MCF 10A (cell line): ENCODE results near the gene DDIAS. TPM values are rescaled to one million over a fixed set of nuclear protein-coding genes. Genes with fewer than 3 reads are reported as not detected.
"Not testable (repeated sequence)": the region's sequence is repeated elsewhere in the genome, so short reads cannot be mapped to it uniquely, and the experiment has no call there.

Source experiments
- BruUV-seq: library from RNA; stranded (reverse); fragments of 400-500 nt; replicated peaks from 2 replicates; lab custom pipeline; 2021; lab: Mats Ljungman, UMichigan
- CTCF ChIA-PET: fragments of 300-600 bp; sonication (Branson Sonifier 250); formaldehyde crosslinking; extraction: SDS; loops from one replicate; lab custom pipeline; 2021; ENCODE audit warnings: antibody characterized with exemption, inconsistent platforms; lab: Yijun Ruan, JAX
- POLR2A ChIA-PET: fragments of 300-600, 350-650 bp; sonication (Branson Sonifier 250); formaldehyde crosslinking; extraction: SDS; loops from one replicate; lab custom pipeline; 2020; ENCODE audit warnings: antibody characterized with exemption, inconsistent platforms; lab: Yijun Ruan, JAX
- DNase-seq: peaks from one replicate; pipeline ENCODE4 v3.0.0-alpha.2; 2018; ENCODE audit not compliant: unreplicated experiment
- H3K27ac Mint-ChIP-seq: one replicate; pipeline ENCODE4 v1.8.0; 2022; ENCODE audit warnings: mild to moderate bottlenecking, low read depth, mixed read lengths; ENCODE audit not compliant: unreplicated experiment
- H3K27me3 Mint-ChIP-seq: one replicate; pipeline ENCODE4 v1.8.0; 2022; ENCODE audit warnings: mixed read lengths; ENCODE audit not compliant: insufficient read depth, unreplicated experiment
- H3K36me3 Mint-ChIP-seq: one replicate; pipeline ENCODE4 v1.8.0; 2022; ENCODE audit warnings: mild to moderate bottlenecking, moderate library complexity, mixed read lengths; ENCODE audit not compliant: insufficient read depth, unreplicated experiment
- H3K4me1 Mint-ChIP-seq: one replicate; pipeline ENCODE4 v1.8.0; 2022; ENCODE audit warnings: mixed read lengths; ENCODE audit not compliant: insufficient read depth, unreplicated experiment
- H3K4me3 Mint-ChIP-seq: one replicate; pipeline ENCODE4 v1.8.0; 2022; ENCODE audit warnings: mild to moderate bottlenecking, moderate library complexity, mixed read lengths; ENCODE audit not compliant: unreplicated experiment
- H3K9me3 Mint-ChIP-seq: one replicate; pipeline ENCODE4 v1.8.0; 2022; ENCODE audit warnings: mixed read lengths; ENCODE audit not compliant: unreplicated experiment
- intact Hi-C: fragments of 100-400 bp; cut with micrococcal nuclease; formaldehyde crosslinking; loops from 2 replicates; pipeline ENCODE4 v1.14.1; 2022
- total RNA-seq: library from RNA; stranded (reverse); gene quantifications from 2 replicates; pipeline ENCODE4 v1.2.3, GENCODE V29; 2022
- TF ChIP-seq, protein P1 (sequence below): fragments of 200-600 bp; IDR thresholded peaks from one replicate; pipeline ENCODE4 v1.8.0; 2022; ENCODE audit warnings: antibody characterized with exemption, mild to moderate bottlenecking; ENCODE audit not compliant: unreplicated experiment

Gene DDIAS
- total RNA-seq, 1 experiment from 2014 or later: 7.7 TPM

DNA sequence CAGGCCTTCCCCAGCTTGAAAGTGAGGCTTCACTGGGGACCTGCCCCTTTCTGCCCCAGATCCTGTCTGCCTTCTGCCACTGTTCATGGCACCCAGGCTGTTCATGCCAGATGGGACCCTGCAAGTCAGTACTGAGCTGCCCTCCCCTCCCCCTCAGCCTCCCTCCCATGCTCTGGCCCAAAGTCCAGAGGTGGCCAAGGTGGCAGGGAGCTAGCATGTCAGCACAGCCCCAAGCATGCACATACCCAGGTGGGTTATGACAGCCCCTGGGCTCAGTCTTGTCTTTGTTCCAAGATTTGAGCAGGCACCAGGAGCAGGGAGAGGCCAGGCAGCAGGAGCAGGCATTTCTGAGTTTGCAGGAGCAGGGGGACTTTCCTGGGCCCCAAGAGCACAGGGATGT, 44.1 kb downstream of the DDIAS start:
- no TSS peak for BruUV-seq
- no peak for DNase-seq
- Mint-ChIP-seq H3K27ac (no peak overlapping the region), H3K36me3 (no peaks in the 10 kb centered on the region), H3K4me1 (no peaks in the 10 kb centered on the region), H3K27me3 (no peaks in the 10 kb centered on the region), H3K9me3 (no peaks in the 10 kb centered on the region), H3K4me3 (no peak overlapping the region)
- intact Hi-C loops: no loop called here
- POLR2A ChIA-PET: no interaction called here
- TF ChIP-seq, protein P1, sequence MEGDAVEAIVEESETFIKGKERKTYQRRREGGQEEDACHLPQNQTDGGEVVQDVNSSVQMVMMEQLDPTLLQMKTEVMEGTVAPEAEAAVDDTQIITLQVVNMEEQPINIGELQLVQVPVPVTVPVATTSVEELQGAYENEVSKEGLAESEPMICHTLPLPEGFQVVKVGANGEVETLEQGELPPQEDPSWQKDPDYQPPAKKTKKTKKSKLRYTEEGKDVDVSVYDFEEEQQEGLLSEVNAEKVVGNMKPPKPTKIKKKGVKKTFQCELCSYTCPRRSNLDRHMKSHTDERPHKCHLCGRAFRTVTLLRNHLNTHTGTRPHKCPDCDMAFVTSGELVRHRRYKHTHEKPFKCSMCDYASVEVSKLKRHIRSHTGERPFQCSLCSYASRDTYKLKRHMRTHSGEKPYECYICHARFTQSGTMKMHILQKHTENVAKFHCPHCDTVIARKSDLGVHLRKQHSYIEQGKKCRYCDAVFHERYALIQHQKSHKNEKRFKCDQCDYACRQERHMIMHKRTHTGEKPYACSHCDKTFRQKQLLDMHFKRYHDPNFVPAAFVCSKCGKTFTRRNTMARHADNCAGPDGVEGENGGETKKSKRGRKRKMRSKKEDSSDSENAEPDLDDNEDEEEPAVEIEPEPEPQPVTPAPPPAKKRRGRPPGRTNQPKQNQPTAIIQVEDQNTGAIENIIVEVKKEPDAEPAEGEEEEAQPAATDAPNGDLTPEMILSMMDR: no peak
- CTCF ChIA-PET: interaction anchor here (1.3 kb wide), 1 partner anchor 15 kb away, joined by 3 read pairs; no protein-coding TSS in a partner anchor

DNA sequence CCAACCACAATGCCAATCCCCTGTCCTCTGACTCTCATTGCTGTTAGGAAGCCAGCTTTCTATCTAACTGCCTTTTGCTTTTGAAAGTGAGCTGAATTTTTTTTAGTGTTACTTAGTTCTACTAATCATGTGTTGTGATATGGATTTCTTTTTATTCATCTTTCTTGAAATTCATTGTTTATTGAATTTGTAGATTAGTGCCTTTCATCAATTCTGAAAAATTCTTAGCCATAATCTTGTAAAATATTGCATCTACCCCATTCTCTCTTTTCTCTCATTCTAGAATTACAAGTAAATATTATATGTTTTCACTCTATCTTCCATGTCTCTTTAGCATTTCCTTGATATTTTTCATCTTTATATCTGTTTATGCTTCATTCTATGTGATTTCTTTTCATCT, 47.8 kb downstream of the DDIAS start:
- ChIA-PET POLR2A (interaction anchor here (0.5 kb wide), 1 partner anchor 170 kb away, joined by 3 read pairs; no protein-coding TSS in a partner anchor), CTCF (interaction anchor here (0.6 kb wide), 1 partner anchor 115 kb away, joined by 3 read pairs; no protein-coding TSS in a partner anchor)
- H3K36me3 Mint-ChIP-seq: no peaks in the 10 kb centered on the region
- BruUV-seq: no TSS peak
- H3K9me3 Mint-ChIP-seq: no peaks in the 10 kb centered on the region
- no peak overlapping the region for H3K27ac Mint-ChIP-seq
- intact Hi-C loops: no loop called here
- H3K27me3 Mint-ChIP-seq: no peaks in the 10 kb centered on the region
- H3K4me1 Mint-ChIP-seq: peaks cover 5% of the 10 kb centered on the region
- TF ChIP-seq, protein P1: no peak
- DNase-seq: no peak
- no peak overlapping the region for H3K4me3 Mint-ChIP-seq

DNA sequence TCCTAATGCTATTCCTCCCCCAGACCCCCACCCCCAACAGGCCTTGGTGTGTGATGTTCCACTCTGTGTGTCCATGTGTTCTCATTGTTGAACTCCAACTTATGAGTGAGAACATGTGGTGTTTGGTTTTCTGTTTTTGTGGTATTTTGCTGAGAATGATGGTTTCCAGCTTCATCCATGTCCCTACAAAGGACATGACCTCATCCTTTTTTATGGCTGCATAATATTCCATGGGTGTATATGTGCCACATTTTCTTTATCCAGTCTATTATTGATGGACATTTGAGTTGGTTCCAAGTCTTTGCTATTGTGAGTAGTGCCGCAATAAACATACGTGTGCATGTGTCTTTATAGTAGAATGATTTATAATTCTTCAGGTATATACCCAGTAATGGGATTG, 49.0 kb downstream of the DDIAS start:
- BruUV-seq, H3K27me3 Mint-ChIP-seq, POLR2A ChIA-PET, H3K27ac Mint-ChIP-seq, H3K9me3 Mint-ChIP-seq, H3K36me3 Mint-ChIP-seq, DNase-seq, CTCF ChIA-PET, H3K4me3 Mint-ChIP-seq, intact Hi-C loops, H3K4me1 Mint-ChIP-seq: not testable (repeated sequence)

DNA sequence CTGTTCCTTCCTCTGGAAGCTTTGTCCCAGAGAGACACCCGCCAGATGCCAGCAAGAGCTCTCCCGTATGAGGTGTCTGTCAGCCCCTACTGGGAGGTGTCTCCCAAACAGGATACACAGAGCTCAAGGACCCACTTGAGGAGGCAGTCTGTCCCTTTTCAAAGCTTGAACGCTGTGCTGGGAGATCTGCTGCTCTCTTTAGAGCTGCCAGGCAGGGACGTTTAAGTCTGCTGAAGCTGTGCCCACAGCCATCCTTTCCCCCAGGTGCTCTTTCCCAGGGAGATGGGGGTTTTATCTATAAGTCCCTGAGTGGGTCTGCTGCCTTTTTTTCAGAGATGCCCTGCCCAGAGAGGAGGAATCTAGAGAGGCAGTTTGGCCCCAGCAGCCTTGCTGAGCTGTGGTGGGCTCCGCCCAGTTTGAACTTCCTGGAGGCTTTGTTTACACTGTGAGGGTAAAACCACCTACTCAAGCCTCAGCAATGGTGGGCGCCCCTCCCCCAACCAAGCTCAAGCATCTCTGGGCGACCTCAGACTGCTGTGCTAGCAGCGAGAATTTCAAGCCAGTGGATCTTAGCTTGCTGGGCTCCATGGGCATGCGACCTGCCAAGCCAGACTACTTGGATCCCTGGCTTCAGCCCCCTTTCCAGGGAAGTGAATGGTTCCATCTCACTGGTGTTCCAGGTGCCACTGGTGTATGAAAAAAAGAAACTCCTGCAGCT, 54.4 kb downstream of the DDIAS start:
- H3K27ac Mint-ChIP-seq, H3K4me3 Mint-ChIP-seq, intact Hi-C loops, H3K27me3 Mint-ChIP-seq, BruUV-seq, H3K4me1 Mint-ChIP-seq, H3K36me3 Mint-ChIP-seq, DNase-seq, H3K9me3 Mint-ChIP-seq: not testable (repeated sequence)
- ChIA-PET CTCF (interaction anchor here (0.6 to 0.7 kb wide), 3 partner anchors 74 to 320 kb away, joined by 3 to 4 read pairs (median 3); no protein-coding TSS in a partner anchor), POLR2A (interaction anchor here (0.7 kb wide), 1 partner anchor 27 kb away, joined by 3 read pairs; no protein-coding TSS in a partner anchor)

DNA sequence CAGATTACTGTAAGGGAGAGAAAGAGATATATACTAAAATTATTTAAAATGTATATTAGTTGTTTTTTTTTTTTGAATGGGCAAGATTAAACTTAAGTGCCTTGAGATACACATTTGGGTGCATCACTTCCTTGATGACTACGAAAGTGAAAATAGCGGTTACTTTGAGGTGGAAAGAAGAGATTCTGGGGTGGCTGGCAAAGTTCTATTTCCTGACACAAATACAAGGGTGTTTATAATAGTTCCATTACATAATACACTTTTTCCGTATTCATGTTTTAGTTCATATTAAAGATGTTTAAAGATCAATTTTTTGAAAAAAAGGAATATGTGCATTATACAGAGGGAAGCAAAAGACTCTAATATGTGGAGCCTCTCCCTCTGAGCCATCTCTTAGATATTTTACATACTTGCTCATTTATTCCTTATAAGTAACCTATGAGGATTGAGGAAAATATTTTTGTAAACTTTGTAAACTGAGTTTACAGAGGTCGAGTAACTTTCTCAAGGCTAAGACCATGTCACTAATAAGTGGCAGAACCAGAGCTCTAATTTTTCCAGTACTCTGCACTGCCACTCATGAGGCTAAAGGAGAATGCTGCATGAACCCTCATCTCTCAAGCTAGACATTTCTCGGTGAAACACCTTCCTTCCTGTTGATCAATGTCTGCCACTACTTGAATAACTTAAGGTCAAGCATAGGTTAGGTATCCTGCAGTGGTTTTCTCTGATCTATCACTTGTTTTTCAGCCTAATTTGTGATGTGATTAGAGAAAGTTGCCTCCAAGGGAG, 58.6 kb downstream of the DDIAS start:
- H3K4me3 Mint-ChIP-seq: no peak overlapping the region

More for the DNA sequence above, 58.6 kb downstream of the DDIAS start:
- Mint-ChIP-seq H3K27me3 (no peaks in the 10 kb centered on the region), H3K36me3 (no peaks in the 10 kb centered on the region), H3K4me1 (no peaks in the 10 kb centered on the region), H3K9me3 (peaks cover 8% of the 10 kb centered on the region), H3K27ac (no peak overlapping the region)
- TF ChIP-seq, protein P1: no peak
- ChIA-PET POLR2A (interaction anchor here (1.5 kb wide), 1 partner anchor 29 kb away, joined by 3 read pairs; no protein-coding TSS in a partner anchor), CTCF (no interaction called here)
- DNase-seq: no peak
- intact Hi-C loops: no loop called here
- BruUV-seq: no TSS peak
